GM21528 (cell line): ENCODE measurements around the gene GTF3C4.
A peak's percentile ranks its signal among the peaks of the same experiment; 100 is the strongest.

ENCODE experiments used
- ATAC-seq: cut with Tn5 transposase; IDR thresholded peaks from one replicate; pipeline ENCODE4 v1.9.1; 2021; ENCODE audit warnings: mild to moderate bottlenecking, moderate library complexity; ENCODE audit not compliant: unreplicated experiment, low FRiP score

Gene GTF3C4

DNA sequence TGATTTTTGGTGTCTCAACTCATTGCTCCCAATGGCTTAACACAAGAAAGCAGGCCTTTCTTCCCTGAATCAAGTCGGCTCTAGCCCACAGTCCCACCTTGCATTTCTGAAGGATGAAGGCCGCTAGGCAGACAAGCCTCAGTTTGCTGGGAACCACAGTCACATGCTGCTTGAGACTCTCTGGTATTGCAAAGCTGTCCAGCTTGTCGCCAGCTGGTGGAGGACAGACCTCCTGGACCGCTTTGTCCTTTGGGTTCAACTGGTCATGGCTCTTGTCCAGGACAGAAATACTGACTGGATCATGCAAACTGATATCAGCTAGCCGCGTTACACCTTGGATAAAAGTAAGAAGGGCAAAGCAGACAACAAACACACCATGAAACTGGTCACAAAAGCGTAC, 23.5 kb upstream of the GTF3C4 start:
- ATAC-seq: no peak

DNA sequence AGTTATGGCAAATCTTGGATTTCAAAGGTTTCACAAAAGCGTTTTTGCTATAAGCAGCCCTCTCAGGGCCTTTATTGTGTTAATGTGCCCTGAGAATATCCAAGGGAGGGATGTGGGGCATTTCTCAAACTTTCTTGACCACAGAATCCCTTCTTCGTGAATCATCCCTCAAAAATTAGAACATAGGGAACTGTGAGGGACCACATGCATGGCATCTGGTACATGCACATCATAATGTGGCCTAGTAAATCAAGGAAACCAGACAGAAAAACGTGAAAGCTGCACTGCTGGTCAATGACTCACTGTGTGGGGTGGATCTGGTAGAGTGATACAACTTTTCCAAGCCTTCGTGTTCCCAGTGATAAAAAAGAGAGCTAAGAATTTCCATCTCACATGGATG, 22.9 kb upstream of the GTF3C4 start:
- no peak for ATAC-seq

DNA sequence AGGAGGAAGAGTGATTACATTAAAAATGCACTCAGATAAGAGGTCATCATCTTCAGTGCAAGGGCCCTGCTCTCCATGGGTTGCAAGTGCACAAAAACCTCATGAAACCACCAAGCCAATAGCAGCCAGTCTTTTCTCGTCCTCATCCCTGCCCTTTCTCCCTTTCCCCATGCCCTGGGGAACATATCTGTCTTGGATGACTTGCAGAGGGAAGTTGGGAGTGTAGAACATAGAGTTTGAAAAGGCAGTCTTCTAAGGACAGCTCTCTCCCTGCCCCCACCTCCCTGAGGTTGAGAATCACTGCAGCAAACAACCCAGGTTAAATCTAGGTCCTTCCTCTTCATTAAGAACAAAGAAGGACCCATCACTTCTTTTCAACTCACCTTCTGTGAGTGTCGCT, 22.5 kb upstream of the GTF3C4 start:
- ATAC-seq: no peak

DNA sequence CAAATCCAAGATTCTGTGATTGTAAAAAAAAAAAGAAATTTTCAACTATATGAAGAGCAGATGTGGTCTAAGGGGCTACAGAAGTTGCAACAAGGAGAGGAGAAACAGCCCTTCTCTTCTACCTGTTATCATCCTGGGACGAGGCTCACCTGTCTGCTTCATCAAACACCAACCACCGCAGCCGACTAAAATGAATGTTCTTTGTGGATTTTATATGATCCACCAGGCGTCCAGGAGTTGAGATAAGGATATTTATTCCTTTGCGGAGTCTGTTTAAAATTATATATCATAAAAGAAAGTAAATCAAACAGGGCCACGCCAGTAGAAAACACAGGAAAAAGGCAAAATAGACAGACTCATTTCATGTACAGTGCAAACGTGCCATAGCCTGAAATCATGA, 22.0 kb upstream of the GTF3C4 start:
- no peak for ATAC-seq

DNA sequence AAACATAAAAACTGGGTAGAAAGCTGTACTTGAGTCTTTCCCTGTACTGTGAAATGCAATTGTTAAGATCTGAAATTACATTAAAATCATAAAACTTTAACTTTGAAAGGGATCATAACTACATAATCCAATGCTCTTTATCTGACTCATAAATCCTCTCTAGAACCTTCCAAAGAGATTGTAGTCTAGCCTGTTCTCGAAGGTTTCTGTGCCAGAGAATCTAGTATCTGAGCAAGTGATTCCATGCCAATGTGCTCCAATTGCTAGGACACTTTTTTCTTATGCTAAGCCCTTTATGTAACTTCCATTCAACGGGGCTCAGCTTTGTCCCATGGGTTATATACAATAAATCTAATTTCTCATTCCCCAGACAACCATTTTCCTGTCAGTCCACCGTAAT, 21.6 kb upstream of the GTF3C4 start:
- ATAC-seq: no peak

DNA sequence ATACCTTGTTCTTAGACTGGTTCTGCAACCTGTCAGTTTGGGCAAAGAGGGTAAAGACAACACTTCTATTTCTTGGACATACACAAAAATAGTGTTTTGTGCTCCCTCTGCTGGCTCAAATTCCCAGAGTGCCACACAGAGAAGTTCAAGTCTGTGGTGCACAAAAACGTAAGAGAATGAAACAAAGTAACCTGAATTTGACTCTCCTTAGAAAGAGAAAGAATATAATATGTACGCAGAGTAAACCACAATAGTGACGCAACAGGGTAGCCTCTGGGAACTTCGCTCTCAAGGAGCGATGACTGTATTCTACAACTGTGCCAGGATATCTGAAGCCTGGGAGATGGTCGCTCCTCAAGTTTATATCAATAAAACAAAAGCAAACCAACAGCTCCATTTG, 19.0 kb upstream of the GTF3C4 start:
- ATAC-seq: no peak

DNA sequence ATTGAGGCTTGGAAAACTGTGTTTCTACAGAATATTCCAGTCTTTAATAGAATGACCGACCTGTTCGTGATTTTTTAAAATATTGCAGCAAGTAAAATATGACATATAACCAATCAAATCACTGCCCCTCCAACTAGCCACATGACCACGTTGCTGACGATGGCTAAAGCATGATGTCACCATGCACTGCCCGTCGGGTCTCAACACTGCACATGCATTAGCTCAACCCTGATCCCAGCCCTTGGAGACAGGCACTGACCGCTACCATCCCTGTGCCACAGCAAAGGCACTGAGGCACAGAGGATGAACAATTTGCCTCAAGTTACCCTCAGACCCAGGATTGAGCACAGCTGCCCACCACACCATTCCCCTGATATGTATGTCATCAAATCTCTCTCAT, 14.0 kb upstream of the GTF3C4 start:
- ATAC-seq: no peak

DNA sequence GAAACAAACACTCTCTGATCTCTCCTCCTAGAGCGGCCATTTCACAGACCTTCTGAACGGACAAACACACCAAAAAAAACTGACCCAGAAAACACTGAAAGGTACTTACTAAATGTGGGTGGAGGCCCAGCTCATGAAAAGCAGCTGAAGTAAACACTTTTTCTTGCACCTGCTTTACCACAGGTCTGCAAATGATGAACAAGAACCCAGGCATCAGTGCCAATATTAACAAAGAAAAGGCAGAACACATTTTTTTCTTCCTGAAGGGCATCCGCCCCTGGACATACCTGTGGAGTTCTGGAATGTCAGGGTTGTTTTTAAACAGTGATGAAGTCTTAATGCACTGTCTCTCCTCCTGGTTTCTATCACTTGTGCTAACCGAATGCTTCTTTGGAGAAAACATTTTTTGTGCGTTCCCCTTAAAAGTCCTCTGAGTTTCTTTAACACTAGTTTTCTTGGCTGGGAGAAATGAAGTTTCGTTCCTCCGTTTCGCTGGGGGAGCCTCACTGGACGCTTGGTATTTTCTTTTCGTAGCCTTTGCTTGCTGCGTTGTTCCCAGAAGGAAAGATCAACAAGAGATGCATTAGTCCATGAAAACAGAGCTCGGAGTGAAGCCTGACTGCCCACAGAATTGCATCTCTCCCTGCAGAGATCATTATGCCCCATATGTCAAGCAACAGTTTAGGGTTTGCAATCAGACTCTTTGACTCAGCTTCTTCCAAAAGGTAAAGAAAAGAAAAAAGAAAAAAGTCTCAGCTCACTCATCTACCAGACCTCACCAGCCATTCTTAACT, 7.9 kb upstream of the GTF3C4 start:
- no peak for ATAC-seq

DNA sequence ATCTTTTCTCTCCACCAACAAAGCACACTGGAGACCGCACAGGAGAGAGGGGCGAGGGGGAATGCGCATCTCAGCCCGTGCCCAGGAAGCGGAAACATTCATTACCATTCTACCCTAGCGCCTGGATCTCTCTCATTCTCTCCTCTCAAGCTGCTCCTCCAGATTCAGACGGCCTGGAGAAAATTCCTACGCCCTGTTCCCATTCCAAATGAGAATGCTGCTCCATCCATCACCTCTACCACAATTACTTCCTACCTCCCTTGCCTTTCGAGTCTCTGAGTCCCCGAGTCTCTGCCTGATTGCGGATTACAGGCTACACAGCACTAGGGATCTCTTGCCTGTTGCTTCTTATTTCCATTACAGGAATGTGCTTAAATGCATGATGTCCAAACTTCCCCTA, 7.1 kb upstream of the GTF3C4 start:
- no peak for ATAC-seq

DNA sequence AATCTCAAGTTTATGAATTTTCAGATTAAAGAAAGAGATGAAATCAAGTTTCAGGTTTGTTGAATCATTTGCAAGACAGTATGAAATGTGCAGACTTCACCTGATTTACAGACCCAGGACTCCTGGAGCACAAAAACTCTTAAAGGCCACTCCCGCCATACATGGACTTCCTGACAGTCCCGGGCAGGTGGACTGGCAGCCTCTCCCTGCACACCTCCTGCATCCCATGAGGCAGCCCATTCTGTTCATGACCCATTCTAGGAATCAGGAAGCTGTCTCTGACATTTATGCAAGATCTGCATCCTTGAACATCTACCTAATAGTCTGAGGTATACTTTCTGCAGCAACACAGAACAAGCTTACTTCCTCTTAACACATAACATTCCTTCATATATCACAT, 6.4 kb upstream of the GTF3C4 start:
- no peak for ATAC-seq

DNA sequence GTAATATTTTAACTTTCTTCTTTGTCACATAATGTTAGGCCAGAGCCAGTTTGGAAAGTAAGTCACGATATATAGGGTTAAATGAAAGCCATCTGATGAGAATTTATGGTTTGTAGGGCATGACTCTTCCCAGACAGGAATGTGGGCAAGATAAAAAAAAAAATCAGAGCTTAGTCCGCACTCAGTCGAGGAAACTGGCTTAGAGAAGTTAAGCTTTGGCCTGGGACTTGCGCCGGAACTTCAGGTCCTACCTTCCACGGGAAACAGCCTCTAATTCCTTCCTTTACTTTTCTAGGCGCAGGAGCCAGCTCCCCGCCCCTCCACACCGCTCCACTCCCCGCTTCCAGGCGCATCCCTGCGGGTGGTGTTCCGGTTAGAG, 956 bp upstream of the GTF3C4 start:
- ATAC-seq: no peak

DNA sequence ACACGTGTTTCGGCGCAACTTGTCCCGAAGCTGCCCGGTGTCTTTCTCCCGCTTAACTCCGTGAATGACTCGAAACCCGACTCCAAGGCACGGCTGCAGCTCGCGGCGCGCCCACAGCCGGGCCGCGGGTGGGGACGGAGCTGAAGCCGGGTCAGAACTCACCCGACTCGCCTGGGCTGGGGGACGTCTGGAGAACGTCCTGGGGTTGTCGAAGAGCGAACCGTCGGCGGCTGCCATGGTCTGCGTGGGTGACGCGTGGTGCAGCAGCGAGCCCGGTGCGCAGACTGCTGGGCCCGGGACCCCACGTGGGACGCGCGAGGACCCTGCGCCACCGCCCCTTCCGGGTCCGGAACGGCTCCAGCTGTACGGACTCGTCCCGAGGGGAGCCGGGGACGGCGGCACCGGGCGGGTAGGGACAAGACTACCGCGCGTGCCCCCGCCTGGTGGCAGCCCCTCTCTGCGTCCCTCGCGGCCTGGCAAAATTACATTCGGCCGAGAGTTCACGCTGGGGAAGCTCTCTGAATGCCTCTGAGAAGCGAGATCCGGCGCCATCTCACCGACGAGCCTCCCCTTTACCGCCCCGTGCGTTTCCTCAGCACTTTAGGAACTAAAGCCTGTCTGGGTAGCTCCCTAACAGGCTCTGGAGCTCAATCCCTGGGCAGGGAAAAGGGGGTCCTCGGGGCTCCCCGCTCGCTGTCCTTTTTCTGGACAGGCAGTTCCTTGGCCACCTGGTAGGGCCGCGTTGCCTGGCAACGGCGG, 387 bp upstream of the GTF3C4 start, which contains the start of gene DDX31:
Gene DDX31, minus strand, starts transcription at position 286 of the 759 bp plus-strand sequence. Its CDS starts 49 bp downstream, at position 237.
- ATAC-seq: peak; percentile 62

DNA sequence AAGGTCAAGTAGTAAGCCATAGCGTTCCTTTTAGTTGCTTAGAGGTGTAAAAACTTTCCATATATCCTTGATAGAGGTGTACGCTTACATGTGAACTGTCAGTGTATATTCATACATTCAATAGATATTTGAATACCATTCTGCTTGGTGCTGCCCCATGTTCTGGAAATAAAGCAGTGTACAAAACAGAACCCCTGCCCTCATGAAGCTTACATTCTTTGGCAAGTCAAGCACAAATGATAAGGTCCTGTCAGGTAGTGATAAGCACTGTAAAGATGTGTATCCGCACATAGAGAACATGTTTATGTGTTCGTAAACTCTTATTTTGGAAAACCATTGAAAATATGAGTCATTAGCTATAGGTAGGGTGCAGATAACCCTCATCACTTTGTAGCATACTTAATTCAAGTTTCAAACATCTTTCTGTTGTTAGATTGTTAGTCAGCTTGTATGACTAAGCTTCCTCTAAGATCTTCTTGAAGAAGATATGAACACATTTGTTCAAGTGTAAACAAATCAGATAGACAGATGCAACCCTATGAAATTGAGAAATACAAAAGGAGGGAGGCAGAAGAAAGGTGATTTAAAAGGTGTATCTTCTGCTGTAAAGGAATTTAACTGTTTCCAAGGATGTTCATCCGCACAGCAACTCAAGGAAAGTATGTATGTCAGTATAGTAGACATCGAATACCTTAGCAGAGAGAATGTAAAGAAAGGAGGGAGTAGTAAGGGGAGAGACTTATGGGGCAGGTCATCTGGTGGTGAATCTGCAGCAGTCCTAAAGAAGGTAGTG, 1.6 kb downstream of the GTF3C4 start:
- no peak for ATAC-seq

DNA sequence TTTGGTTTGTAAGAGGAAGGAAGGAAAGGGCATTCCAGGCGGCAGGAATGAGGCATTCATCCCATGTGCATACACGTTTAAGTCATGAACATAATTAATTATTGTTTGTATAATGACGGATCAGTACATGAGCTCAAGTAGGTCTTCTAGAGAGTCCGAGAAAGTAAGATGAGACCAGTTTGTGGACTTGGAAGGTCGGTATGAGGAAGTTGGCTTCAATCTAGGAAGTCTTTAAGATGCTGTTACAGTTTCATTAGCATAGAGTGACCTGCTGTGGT, 2.1 kb downstream of the GTF3C4 start:
- ATAC-seq: no peak

DNA sequence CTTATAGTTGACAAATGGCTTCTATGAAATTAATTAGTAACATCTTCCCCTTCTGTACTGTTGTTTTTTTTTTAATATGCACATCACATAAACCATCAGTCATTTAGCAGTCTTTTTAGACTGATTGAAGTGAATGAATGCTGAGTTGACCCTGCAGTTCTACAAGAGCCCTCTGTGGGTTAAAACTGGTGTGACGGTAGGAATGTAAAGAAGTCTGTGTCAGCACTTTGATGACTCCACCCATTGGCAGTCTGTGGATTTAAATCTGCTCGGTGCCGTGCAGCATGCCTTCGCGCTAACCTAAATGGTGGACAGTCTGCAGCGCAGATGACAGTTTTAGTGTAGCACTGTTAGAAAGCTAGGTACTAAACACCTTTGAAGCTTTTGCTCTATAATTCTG, 3.1 kb downstream of the GTF3C4 start:
- ATAC-seq: no peak

DNA sequence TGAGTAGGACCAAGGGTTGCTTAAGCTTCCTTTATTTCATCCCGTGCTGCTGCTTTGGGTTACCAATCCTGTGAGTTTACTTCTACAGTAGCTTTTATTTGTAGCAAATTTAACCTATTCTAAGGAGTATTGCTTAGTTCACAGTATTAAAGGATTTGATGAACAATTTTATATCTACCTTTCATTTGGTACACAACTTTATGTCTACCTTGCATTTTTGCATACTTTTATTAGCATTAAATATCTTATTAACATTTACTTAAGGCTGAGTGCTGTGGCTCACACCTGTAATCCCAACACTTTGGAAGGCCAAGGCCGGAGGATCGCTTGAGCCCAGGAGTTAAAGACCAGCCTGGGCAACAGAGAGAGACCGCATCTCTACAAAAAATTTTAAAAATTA, 4.2 kb downstream of the GTF3C4 start:
- no peak for ATAC-seq

DNA sequence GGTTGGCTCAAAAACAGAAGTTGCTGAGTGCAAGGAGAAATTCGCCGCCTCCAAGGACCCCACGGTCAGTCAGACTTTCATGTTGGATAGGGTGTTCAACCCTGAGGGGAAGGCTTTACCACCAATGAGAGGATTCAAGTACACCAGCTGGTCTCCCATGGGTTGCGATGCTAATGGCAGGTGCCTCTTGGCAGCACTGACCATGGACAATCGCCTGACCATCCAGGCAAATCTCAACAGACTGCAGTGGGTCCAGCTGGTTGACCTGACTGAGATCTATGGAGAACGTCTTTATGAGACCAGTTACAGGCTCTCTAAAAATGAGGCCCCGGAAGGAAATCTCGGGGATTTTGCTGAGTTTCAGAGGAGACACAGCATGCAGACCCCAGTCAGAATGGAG, 7.7 kb downstream of the GTF3C4 start:
- no peak for ATAC-seq

DNA sequence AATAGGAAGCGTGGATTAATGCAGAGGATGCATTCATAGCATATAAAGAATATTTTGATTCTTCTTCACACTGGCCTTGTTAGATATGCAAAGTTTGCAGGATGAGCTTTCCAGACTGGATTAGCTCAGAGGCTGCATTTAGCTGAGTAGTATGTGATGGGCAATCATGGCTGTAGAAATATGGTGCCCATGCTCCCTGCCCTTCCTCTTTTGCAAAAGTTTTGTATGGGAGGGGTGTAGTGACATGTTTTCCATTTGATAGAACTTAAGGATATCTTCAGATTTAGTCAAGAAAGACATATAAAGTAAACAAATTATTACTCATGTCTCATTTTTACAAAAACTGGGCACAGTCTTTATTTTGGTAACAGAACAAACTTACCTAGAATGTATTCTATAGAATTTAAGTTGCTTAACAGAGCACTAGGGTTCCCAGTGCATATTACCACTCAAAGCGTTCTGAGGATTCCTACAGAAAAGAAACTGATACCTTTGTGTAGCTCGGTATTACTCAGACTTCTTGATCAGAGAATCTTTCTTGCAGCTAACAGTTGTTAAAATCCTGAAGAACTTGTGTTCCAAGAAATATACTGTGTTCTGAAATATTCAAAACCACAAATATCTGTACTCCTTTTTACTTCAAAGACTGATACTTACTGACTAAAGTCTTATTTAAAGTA, 9.8 kb downstream of the GTF3C4 start:
- no peak for ATAC-seq

DNA sequence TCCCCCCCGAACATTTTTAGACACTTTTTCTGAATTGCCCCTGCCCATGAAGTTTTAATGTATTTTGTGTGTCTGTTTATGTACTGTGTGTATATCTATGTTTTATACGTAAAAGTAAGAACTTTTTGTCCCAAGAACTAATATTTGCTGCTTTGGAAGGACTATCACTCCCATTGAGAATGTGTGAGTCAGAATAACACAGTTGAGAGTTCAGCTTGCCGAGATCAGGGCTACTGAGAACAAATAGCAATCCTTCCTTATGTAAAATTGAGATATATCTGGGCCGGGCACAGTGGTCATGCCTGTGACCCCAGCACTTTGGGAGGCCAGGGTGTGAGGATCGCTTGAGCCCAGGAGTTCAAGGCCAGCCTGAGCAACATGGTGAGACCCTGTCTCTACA, 11.3 kb downstream of the GTF3C4 start:
- no peak for ATAC-seq

DNA sequence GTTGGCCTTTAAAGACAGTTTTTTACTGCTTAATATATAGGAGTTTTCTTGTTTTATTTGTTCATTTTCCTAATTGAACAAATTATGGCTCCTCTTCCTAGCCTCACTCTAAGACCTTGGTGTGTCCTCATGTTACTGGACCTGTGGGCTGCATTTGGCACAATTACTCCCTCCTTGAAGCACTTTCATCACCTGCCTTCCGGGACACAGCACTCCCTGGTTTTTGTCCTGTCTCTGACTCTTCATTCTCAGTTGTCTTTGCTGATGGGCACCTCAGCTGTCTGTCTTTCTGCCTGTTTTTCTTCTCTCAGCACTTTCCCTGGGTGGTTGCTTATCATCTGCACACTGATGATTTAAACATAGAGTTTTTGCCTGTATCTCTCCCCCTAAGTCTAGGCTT, 13.6 kb downstream of the GTF3C4 start:
- no peak for ATAC-seq

DNA sequence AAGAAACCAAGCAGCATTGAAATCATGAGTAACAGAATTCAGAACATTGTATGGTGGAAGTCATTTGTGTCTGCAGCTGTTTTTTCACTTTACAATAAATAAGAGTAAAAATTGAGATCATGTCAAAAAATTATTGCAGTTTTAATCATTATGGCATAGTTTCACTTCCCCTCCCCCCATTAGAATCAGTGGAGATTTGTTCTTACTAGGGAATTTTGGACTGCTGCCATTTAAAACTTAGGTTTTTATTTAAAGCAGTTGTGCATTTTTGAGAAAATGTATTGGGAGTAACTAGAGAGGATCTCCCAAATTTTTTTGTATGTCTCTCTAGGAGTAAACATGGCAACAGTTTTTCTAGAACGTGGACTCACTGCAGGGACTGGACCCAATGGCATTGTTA, 20.4 kb downstream of the GTF3C4 start:
- ATAC-seq: no peak
